ENCODE measurements around the gene MAP3K9.

DNA sequence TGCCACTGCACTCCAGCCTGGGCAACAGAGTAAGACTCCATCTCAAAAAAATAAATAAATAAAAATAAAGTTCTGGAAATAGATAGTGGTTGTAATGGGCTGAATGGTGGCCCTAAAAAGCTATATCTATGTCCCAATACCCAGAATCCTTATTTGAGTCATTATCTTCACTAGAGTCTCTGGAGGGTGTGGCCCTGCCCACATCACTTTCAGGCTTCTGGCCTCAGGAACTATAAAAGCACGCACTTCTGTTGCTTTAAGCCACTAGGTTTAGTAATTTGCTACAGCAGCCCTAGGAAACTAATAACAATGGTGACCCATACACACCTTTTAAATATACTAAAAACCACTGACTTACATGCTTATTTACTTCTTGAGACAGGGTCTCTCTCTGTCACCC lies 49.9 kb downstream of the MAP3K9 start:
- TF ChIP-seq, protein P1, sequence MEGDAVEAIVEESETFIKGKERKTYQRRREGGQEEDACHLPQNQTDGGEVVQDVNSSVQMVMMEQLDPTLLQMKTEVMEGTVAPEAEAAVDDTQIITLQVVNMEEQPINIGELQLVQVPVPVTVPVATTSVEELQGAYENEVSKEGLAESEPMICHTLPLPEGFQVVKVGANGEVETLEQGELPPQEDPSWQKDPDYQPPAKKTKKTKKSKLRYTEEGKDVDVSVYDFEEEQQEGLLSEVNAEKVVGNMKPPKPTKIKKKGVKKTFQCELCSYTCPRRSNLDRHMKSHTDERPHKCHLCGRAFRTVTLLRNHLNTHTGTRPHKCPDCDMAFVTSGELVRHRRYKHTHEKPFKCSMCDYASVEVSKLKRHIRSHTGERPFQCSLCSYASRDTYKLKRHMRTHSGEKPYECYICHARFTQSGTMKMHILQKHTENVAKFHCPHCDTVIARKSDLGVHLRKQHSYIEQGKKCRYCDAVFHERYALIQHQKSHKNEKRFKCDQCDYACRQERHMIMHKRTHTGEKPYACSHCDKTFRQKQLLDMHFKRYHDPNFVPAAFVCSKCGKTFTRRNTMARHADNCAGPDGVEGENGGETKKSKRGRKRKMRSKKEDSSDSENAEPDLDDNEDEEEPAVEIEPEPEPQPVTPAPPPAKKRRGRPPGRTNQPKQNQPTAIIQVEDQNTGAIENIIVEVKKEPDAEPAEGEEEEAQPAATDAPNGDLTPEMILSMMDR (IDR thresholded peaks at IDR 0.05; ENCODE audit: insufficient read depth, low read length) = no peak
- TF ChIP-seq POLR2AphosphoS5 (IDR thresholded peaks at IDR 0.05; ENCODE audit: low read depth) = no peak
- TF ChIP-seq, protein P2, sequence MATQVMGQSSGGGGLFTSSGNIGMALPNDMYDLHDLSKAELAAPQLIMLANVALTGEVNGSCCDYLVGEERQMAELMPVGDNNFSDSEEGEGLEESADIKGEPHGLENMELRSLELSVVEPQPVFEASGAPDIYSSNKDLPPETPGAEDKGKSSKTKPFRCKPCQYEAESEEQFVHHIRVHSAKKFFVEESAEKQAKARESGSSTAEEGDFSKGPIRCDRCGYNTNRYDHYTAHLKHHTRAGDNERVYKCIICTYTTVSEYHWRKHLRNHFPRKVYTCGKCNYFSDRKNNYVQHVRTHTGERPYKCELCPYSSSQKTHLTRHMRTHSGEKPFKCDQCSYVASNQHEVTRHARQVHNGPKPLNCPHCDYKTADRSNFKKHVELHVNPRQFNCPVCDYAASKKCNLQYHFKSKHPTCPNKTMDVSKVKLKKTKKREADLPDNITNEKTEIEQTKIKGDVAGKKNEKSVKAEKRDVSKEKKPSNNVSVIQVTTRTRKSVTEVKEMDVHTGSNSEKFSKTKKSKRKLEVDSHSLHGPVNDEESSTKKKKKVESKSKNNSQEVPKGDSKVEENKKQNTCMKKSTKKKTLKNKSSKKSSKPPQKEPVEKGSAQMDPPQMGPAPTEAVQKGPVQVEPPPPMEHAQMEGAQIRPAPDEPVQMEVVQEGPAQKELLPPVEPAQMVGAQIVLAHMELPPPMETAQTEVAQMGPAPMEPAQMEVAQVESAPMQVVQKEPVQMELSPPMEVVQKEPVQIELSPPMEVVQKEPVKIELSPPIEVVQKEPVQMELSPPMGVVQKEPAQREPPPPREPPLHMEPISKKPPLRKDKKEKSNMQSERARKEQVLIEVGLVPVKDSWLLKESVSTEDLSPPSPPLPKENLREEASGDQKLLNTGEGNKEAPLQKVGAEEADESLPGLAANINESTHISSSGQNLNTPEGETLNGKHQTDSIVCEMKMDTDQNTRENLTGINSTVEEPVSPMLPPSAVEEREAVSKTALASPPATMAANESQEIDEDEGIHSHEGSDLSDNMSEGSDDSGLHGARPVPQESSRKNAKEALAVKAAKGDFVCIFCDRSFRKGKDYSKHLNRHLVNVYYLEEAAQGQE (IDR thresholded peaks at IDR 0.05; ENCODE audit: insufficient replicate concordance, low read depth) = no peak
- no peak for TF ChIP-seq GABPA (IDR thresholded peaks at IDR 0.05; ENCODE audit: low read depth)
- no peak for TF ChIP-seq SPI1 (IDR thresholded peaks at IDR 0.05; ENCODE audit: borderline replicate concordance, low read depth)

Measured in HL-60 (cell line).